HG02981 (cell line): ENCODE data around the gene EAF2.
"Not testable (repeated sequence)": the region's sequence is repeated elsewhere in the genome, so short reads cannot be mapped to it uniquely, and the experiment has no call there.

ENCODE experiments used
- ATAC-seq: cut with Tn5 transposase; IDR thresholded peaks from one replicate; pipeline ENCODE4 v1.9.1; 2021; ENCODE audit warnings: mild to moderate bottlenecking, moderate library complexity; ENCODE audit not compliant: unreplicated experiment

EAF2 gene

DNA sequence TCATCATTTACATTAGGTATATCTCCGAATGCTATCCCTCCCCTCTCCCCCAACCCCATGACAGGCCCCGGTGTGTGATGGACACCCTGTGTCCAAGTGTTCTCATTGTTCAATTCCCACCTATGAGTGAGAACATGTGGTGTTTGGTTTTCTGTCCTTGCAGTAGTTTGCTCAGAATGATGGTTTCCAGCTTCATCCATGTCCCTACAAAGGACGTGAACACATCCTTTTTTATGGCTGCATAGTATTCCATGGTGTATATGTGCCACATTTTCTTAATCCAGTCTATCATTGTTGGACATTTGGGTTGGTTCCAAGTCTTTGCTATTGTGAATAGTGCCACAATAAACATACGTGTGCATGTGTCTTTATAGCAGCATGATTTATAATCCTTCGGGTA, 22.8 kb downstream of the EAF2 start:
- not testable (repeated sequence) for ATAC-seq

DNA sequence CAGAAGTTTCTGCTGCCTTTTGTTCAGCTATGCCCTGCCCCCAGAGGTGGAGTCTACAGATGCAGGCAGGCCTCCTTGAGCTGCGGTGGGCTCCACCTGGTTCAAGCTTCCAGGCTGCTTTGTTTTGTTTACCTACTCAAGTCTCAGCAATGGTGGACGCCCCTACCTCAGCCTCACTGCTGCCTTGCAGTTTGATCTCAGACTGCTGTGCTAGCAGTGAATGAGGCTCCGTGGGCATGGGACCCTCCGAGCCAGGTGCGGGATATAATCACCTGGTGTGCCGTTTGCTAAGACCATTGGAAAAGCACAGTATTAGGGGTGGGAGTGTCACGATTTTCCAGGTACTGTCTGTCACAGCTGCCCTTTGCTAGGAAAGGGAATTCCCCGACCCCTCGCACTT, 28.2 kb downstream of the EAF2 start:
- not testable (repeated sequence) for ATAC-seq

DNA sequence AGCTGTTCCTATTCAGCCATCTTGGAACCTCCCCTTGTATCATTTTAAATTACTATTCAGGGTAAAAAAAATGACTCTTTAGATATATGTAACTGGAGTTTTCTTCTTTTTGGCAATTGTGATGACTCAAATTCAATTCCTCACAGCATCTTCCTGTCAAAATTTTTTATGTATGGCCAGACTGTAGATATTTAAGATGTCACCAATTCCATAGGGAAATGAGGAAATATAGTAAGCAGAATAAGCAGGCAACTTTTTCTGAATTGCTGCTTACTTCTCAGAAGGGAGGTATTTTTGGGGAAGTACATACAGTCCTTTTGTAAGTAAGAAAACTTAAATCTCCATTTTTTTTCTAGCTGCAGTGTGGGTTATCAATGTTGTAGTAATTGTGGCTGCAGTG, 28.8 kb downstream of the EAF2 start:
- no peak for ATAC-seq

DNA sequence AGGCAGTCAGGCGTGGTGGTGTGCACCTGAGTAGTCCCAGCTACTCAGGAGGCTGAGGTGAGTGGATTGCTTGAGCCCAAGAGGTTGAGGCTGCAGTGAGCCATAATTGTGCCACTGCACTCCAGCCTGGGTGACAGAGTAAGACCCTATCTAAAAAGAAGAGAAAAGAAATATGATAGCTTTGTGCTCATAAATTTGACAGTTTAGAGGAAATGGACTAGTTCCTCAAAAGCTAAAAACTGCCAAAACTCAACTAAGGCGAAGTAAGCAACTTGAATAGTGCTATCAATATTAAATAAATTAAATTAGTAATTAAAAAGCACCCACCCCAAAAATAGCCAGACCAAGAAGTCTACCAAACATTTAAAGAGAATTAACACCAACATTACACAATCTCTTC, 34.7 kb downstream of the EAF2 start:
- ATAC-seq: no peak

DNA sequence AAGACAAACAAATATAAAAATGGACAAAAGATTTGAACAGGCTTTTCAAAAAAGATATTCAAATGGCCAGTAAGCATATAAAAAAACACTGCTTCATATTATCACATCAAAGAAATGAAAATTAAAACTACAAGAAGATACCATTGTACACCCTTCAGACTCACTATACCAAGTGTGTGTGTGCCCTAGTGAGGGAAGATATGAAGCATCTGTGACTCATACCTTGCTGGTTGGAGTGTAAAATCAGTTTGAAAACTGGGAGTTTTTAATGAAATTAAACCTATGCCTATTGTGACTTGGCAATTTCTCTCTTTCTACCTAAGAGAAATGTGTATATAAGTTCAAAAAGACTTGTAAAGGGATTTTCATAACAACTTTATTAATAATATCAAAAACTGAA, 35.7 kb downstream of the EAF2 start:
- no peak for ATAC-seq

DNA sequence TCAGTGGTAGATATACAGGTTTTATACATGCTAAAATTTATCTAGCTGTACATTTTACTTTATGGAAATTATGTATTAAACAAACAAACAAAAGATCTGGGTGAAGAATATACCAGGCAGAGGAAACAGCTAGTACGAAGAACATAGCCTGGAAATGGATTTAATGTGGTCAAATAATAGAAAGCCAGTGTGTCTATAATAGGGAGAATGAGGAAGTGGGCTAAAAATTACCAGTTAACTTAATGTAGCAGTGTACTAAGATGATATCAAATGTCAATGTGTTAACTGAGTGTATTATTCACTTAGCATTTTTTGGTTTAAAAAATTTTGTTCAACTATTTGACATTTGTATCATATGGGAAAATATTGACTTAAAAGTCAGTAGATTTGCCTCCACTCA, 36.4 kb downstream of the EAF2 start:
- ATAC-seq: no peak

DNA sequence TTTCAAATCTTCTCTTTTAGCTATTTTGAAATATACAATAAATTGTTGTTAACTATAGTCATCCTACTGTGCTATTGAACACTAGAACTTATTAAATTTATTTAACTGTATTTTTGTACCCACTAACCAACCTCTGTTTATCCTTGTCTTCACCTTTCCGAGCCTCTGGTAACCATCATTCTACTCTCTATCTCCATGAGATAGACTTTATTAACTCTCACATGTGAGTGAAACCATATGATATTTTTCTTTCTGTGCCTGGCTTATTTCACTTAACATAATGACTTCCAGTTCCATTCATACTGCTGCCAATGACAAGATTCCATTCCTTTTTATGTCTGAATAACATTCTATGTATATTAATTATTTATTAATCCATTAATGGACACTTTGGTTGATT, 43.4 kb downstream of the EAF2 start:
- ATAC-seq: no peak

DNA sequence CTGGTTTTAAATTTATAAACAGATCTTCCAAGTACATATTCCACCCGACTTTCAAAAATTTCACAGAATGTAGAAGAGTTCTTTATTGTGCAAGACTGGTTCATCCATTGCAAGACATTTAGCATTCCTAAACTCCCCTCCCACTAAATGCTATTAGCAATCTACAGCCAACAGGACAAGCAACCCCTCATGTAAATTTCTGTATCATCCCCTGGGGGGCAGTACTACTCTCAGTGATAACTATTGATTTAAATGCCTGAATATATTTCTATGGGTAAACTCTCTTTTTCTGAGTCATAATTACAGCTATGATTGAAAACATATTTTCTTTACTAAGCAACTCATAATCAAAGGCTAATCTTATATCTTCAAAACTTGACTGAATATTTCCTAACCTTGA, 48.5 kb downstream of the EAF2 start:
- ATAC-seq: no peak

DNA sequence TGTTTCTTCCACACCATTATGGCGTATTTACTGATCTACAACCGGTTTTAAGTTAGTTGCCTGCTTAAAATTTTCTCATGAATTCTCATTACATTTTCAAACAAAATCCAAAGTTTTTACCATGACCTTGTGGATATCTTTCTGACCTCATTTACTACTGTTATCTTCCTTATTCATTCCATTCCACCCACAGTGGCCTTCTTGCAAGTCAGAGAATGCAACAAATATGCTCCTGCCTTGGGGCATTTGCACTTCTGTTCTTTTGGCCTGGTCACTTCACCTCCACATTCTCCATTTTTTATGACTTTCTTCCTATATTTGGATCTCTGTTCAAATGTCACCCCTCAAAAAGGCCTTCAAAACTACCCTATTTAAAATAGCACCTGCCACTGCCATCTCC, 50.4 kb downstream of the EAF2 start:
- ATAC-seq: no peak

DNA sequence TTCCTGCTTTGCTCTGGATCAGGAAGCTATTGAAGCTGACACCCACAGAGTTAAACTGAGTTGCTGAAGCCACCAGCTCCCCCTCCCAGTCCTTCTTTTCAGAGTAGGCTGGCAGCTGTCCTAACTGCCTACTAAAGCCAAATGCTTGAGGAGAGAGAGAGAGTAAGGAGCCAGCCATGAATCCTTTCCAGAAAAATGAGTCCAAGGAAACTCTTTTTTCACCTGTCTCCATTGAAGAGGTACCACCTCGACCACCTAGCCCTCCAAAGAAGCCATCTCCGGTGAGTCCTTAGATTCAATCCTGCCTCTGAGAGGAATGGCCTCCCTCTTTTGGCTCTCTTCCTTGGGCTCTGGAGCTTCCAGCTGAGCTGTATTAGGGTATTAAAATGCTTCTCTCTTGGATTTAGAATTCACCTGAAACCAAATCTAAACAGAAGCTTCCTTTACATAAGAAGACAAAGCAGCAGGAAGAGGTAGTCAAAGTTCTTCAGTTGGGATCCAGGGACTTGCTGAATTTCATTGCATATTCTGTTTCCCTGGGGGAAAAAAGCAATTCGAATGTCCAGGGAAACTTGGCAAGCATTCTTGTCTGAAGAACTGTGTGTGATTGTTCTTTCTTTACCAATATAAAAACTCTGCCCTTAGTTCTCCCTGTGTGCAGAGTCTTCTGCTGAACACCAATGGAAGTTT, 59.4 kb downstream of the EAF2 start, which contains the start of gene SLC15A2:
Gene SLC15A2, plus strand, starts transcription at position 101 of the 690 bp plus-strand sequence. Its CDS starts 76 bp downstream, at position 177.
- ATAC-seq: no peak

DNA sequence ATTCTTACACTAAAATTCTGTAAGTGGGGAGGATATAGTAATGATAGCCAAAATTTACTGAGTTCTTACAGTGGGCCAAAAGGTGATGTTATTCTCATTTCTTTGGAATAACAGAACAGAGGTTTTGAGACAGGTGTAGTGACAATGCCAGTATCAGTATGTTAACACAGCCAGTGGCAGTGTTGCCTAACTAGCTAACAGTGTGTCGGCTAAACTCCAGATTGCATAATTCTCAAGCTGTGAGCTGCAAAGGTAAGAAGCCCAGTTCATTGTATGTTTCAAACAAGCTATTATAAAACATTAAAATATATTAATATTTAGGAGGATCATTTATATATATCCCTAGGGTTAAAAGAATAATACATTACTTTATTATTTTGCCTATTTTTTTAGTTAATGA, 60.1 kb downstream of the EAF2 start:
- ATAC-seq: no peak

DNA sequence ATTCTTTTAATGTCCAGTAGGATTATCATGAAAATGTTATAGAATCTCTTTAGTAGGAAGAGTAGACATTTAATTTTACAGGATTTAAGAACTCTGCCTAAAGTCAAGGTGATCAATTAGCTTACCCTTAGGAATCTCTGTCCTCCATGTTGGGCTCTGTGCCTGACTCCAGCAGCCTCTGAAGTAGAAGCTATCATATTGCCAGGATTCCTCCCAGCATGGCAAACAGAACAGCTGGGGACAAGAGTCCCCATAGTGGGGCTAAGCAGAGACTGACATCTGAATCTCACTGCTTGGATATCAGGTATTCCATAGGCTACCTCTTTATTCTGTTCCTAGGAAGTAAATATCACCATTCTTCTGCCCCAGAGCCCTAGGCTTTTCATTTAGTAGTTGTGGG, 60.7 kb downstream of the EAF2 start:
- ATAC-seq: no peak

DNA sequence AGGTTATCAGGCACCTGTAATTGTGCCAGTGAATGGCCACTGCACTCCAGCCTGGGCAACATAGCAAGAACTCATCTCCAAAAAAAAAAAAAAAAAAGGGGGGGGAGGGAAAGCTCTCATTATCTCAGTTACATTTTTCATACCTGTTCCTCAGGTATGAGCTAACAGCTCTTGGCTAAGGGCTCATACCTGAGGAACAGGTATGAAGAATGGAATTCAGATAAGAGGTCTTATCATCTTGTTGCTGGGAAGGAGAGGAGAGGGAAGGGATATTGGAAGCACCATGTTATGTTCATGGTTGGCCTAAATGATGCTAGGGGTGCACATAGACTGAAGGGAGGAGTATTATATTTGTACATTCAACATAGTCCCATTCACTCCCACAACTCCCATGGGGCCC, 61.8 kb downstream of the EAF2 start:
- no peak for ATAC-seq

DNA sequence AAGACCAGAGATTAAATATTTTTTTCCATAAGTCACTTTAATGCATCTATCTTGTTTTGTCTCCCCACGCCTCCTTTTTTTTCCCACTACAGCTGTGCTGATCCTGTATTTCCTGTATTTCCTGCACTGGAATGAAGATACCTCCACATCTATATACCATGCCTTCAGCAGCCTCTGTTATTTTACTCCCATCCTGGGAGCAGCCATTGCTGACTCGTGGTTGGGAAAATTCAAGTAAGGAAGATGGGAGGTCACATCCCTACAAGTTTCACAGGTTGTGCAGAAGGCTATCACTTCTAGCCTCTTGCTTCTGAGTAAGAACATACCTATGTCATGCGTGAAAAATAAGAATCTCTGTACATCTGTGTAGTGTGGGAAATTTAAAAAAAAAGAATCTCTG, 62.3 kb downstream of the EAF2 start:
- no peak for ATAC-seq

DNA sequence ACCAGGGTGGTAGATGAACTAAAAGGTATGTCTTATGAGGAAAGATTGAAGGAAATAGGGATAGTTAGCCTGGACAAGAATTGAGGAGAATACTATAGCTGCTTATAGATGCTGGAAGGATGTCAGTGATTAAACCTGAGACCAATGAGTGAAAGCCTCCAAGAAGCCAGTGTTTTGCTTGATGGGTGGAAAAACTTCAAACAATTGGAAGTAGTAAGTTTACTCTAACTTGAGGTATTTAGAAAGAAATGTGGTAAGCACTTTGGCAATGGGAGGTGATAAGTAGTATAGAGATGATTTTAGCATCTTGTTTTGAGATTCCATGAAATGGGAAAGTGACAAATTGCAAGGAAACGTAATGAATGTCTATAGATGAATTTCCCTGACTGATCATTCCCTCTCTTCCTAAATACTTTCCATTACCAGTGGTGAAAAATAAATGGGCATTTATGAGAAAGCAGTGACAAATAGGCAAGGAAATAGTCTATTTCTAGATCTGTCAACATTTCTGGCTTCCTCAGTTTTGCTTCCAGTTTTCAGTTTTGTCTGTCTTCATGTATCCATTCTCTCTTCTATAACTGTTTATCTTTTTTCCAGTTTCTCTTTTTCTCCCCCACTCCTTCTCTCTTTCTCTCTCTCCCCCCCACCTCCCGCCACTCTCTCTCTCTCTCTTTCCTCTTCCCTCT, 78.4 kb downstream of the EAF2 start:
- no peak for ATAC-seq

DNA sequence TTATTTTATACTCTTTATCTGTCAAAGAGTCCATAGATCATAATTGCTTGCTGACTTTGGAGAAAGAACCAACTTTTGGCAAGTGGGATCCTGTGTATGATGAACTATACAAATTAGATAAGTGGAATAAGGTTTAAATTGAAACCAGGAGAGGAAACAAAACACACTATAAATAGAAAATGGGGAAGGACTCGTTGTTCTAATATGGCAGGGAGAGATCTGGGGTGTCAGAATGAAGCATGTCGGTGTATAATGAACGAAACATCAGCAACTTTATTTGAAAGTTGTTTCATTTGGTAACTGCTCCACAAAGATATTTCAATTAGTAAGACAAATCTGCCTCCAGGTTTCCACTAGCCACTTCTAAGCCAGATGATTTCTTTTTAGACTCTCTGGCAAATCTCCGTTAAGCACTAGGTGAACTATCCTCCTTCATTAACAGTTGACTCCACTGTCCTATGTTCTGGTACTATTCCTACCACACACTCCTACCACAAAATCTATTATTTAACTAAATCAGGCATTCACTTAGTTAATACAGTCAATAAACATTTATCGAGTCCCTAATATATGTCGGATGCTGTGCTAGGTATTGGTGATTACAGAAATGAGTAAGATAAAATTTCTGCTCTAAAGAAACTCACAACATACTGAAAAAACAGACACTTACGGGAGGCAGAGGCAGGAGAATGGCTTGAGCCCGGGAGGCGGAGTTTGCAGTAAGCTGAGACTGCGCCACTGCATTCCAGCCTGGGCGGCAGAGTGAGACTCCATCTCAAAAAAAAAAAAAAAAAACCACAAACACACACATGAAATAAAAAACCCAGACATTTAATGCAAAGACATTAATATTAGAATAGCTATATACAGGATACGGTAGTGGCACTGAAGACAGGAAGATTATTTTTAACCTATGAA, 79.3 kb downstream of the EAF2 start:
- ATAC-seq: no peak

DNA sequence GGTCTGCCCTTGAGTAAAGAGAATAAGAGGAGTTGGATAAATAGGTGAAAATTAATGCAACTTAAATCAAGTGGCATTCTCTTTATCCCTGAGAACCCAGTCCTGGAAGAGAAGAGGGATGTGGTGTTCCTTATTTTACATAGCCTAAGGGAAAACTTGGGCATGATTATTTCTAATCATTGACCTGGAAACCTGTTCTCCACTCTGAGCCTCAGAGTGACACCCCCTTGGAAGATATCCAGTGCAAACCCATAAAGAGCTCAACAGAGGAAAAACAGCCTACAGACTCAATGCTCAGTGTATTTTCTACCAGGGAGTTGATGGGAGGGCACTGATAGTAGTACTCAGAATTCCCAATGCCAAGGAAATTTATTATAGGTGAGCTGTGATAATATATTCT, 81.2 kb downstream of the EAF2 start:
- no peak for ATAC-seq

DNA sequence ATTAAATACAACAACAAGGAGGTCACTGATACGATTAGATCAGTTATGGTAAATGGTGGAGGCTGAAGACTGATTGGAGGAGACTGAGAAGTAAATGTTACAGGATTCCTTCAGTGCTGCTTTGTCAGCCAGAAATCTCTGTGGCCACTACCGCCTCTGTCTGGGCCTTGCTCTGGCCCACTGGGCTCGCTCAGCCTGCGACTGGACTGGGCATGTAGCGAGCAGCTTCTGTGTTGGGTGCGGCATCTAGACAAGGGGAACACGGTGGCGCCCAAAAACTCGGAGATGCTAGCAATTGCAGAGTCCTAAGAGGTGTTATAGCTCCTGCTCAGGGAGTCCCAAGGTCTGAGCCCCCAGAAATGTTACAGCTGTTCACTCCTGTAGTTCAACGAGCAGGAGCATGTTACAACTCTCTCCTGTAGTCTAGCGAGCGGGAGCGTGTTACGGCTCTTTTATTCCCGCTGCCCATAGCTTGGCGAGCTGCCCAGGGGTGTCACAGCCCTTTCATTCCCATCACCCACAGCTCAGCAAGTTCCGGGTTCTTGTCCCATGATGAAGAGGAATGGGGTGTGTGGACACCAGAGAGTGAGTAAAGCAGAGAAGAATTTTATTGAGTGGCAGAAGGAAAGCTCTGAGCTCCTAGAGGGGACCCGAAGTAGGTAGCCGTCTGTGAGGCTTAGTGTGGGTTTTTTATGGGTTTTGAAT, 83.9 kb downstream of the EAF2 start:
- no peak for ATAC-seq

DNA sequence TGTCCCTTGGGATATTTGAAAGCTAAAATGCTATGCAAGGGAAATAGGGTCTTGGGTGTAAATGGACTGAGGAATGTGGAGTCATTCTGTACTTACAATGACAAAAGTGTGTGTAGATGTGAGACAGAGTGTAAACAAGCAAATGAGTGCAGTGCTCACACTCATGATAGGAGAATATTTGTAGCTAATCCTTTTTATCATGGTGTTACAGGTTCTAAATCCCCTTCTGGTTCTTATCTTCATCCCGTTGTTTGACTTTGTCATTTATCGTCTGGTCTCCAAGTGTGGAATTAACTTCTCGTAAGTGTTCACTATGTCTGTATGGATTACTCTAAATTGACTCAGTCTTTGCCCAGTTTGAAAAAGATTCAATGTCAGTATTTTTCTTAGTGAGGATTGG, 89.7 kb downstream of the EAF2 start:
- no peak for ATAC-seq

DNA sequence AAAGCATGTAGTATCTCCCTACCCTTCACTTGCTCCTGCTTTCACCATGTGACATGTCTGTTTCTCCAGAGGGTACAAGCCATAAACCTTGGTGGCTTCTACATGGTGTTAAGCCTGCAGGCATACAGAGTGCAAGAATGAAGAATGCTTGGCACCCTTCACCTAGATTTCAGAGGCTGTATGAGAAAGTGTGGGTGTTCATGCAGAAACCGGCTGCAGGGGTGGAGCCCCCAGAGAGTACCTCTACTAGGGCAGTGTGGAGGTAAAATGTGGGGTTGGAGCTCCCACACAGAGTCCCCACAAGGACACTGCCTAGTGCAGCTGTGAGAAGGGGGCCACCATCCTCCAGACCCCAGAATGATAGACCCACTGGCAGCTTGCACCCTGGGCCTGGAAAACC, 91.4 kb downstream of the EAF2 start:
- no peak for ATAC-seq
